GM18873 (cell line): ENCODE data around the gene MYH15.
A peak's percentile ranks its signal among the peaks of the same experiment; 100 is the strongest.
"Not testable (repeated sequence)": the region's sequence is repeated elsewhere in the genome, so short reads cannot be mapped to it uniquely, and the experiment has no call there.

Experiments
- ATAC-seq: cut with Tn5 transposase; IDR thresholded peaks from one replicate; pipeline ENCODE4 v1.9.1; 2021; ENCODE audit warnings: mild to moderate bottlenecking, moderate library complexity, moderate number of reproducible peaks; ENCODE audit not compliant: unreplicated experiment, low FRiP score

MYH15 gene

DNA sequence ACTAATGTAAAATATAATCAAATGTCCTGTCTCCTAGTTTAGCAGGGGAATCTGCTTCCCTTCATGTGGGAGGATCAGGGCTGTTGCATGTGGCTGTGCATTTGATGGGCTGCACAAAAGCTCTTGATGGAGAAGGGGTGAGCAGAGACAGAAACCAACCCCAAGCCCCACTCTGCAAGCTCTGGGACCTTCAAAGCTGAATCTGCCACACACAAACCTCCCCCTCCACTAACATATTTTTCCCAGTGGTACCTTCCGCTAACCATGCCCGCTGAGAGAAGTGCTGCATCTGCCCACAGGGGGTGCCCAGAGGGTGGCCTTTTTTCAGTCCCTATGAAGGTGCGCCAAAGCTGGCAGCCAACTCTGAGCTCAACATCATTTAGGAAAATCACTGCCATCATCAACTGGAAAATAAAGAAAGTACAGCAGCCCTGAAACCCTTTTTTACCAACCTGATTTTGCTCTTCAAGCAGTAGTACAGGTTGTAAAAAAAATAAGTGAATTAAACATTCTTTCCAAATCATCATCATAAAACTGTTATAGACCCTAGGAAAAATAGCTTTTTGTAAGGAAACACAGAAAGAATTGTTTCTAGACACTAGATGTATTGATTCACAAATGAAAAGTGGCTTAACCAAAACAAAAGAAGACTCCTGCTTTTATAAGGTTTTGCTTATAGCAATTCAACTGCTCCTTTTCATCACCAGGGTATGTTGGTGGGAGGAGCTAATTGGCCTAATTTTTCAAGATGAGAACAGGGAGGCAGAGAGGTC, 117.1 kb downstream of the MYH15 start:
- no peak for ATAC-seq

DNA sequence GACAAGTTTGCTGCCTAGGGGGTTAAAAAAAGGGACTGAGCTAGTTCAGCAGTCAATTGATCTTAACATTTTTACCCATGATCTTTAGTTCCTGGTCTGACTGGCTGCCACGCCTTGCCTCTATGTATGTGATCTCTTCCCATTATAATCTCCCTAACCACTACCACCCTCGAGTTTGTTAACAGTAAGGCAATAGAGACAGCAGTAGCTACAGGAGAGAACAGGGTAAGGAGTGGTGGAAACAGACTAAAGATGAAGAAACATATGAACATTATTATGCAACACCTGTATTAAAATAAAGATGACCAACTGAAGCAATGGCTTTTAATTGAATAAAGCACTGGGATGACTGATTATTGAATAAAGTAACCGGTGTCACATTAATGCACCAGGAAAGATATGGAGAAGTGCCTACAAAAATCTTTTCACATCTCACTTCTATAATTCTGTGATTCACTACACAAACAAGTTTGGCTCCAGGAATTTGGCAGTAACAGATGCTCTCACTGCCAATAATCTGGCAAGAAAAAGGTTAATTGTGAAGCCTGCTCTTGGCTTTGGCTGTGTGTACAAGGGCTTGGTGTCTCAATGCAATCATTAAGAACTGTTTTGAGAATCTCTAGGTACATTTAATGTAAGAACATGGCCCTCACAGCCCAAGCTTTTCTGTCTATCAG, 118.3 kb downstream of the MYH15 start:
- ATAC-seq = no peak

DNA sequence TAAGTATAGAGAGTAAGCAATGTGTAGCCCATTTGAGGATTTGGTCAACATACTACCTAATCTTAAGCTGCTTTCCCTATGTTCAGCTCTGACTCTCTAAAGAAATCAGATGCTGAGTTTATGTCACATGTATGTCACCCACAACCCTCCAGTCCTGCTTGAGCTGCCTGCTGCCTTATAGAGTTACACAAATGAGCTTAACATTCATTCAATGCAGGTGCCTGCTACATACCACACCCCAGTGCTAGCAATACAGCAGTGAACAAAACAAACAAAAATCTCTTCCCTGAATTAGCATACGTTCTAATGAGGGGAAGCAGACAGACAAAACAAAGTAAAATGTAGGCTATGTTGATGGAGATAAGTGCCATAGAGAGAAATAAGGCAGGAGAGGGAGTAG, 121.0 kb downstream of the MYH15 start:
- no peak for ATAC-seq

DNA sequence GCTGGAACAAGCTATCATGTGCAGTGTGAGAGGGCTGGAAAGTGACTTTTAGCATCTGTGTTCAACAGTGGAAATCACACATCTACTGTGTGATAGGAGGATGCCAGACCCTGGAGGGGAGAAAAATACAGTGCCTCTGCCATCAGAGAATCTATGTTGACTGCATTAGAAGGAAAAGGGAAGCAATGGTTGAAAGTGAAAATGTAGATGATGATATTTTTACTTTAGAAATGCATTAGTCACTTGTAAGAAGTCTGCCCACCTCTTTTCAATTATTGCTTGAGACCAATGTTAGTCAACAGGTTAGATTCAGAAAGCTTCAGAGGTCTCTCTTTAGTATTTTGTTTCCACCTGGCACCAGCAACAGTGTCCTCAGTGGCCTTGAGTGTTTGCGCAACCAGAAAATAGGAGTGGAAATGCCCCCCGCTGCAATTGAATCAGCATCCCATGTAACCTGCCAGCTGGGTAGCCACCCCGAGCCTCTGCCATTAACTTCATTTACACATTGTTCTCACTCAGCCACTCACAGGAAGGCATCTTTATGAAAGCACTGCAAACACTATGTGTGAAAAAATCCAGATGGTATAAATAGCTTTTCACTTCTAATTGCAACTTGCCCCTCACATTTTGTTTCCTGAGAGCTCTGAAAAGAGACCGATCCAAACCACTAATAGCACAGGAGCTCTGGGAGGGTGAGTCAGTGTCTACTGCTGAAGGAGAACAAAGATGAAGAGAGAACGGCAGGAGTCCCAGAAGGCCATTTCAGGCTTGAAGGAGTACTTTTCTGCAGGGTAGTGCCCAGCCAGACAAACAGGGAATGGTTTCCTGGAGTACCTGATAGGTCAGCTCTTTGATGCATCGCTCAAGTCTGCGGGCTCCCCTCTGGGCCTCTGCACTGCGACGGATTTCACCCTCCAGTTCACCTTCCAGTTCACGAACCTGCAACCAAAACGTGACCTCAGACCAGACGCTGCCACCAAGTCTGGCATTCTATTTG, 122.0 kb downstream of the MYH15 start:
- ATAC-seq = peak; percentile 74

DNA sequence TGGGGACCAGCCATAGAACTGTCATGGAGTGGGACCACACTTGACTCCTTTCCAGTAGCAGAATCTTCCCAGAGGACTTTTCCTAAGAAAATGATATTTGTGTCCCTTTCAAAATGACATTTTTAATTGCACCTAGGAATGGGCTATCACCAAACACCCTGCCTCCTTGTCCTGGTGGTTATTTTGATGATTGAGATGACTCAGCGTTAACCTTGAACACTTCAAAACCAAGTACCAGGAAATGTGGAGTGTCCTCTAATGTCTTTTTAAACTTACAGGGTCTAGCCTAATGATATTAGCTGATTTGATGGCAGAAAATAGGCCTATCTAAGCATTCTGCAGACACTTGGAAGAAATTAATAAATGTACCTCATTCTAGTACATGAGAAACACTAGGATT, 123.3 kb downstream of the MYH15 start:
- no peak for ATAC-seq

DNA sequence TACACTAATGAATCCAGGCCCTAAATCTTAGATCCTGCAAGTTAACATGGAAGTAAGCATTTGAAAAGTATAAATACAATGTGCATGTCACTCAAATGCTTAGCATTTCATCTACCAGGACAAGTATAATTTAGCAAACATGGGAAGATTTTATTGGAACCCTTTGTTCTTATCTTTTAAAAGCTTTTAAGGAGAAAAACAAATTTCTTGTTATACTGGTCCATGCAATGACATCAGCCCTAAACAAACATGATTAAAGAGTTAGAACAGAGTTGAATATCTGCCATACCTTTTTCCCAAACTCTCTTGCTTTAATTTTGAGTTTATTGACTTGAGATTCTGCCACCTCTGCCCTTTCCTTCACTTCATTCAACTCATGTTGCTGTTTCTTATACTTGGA, 127.1 kb downstream of the MYH15 start:
- ATAC-seq = no peak

DNA sequence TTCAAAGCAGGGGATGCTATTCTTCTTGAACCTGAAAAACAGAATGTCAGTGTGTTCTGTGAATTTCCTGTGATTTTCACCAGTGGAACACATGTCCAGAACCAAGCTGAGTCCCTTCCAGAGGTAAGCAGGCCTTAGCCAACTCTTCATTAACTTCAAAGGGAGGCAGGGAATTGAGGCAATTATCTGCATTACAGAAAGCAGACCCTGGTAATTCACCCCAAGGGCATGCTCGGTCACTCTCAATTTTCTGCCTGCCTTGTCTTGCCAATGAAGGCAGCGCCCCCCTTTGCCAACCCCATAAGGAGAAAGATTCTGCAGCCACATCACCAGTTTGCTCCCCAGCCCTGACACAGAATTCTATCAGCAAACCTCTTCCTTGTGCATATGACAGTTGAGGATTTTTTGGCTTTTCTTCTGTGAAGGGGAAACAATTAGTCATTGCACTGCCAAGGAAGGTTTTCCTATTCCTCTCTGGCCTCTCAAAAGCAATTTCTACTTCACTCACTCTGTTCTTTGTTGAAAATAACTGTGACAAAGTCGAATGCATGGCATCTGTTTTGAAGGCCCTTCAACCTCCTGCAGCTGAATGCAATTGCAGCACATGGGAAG, 128.8 kb downstream of the MYH15 start:
- no peak for ATAC-seq

DNA sequence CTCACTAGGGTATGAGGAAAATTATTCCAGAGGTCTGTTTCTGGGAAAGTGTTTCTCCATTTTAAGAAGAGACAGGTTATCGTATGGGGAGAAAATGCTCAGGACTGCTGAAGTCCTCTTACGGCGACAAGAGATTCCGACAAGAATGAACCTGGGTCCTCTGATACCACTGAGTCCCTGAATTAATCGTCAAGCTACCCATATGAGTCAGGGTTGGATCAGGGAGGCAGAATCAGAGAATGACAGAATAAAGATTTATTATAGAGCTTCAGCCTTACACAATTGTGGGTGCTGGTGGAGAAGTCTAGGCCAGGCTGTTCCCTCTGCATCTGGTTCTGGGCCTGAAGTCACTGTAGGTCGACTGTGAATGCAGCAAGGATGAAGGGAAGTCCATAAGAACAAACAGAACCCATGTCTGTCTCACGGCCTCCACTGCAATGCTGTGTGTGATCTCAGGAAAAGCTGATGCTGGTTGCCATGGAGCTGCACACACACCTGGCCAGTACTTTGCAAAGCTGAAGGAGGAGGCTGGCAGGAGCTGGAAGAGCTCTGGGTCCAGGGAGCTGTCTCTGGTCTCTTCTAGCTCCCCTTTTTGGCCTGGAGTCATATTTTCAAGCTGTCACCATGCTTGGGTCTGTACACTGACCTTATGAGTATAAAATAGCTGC, 130.1 kb downstream of the MYH15 start:
- ATAC-seq = no peak

DNA sequence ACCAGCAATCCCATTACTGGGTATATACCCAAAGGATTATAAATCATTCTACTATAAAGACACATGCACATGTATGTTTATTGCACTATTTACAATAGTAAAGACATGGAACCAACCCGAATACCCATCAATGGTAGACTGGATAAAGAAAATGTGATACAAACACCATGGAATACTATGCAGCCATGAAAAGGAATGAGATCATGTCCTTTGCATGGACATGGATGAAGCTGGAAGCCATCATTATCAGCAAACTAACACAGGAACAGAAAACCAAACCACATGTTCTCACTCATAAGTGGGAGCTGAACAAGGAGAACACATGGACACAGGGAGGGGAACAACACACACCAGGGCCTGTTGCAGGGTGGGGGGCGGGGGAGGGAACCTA, 131.4 kb downstream of the MYH15 start:
- ATAC-seq = not testable (repeated sequence)

DNA sequence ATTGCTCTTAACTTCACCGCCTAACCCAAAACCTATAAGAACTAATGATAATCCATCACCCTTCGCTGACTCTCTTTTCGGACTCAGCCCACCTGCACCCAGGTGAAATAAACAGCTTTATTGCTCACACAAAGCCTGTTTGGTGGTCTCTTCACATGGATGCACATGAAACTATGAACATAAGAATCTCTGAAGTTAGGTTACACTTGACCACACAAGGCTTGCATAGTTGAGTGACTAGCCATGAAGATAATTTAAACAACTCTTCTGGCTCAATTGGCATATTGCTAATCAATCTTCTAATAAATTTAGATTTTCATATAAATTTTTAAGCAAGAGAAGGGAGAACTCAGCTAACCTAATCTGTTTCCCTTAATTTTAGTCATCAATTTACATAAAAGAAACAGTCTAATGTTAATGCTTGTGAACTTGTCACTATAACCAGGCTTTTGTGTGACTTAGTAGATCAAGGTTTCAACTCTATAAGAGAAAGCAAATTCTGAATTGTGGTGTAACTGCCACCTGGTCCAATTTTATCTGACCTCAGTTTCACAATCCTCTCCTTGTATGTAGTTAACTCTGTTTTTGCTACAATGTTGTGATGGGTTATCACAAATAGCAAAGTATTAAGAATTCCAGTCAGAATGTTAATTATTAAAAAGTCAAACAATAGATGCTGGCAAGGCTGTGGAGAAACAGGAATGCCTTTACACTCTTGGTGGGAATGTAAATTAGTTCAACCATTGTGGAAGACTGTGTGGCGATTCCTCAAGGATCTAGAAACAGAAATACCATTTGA, 132.0 kb downstream of the MYH15 start:
- no peak for ATAC-seq

DNA sequence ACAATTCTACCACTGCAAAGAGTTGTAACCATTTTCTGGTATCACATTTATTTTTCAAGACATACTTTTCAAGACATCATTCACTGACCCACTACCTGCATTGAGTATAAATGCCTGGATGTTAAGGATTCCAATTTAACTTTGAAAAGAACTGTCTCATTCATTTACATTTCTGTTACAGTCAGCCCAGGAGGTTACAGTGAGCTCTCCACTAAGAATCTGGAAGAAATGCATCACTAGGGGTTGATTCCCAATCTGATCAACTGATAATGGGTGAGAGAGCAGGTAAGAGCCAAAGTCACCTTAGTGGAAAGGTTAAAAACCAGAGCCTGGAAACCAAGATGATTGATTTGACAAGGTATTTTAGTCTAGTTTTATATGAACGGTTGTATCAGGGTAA, 133.0 kb downstream of the MYH15 start:
- no peak for ATAC-seq

DNA sequence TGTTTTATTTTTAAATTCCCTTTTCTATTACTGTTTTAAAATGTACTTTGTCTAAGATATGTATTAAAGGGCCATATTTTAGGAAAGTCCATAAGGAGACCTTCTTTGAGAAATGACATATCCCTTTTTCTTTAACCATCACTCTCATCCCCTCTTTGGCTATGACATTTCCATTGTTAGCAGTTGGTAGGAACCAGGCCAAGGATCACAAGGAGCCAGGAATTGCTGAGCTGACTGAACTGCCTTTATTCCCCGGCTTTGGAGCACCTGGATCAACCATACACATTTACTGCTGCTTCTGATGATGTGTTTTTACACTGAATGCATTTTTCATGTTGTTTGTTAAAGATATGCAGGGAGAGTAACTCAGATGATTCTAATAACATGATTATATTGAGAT, 134.4 kb downstream of the MYH15 start:
- no peak for ATAC-seq

DNA sequence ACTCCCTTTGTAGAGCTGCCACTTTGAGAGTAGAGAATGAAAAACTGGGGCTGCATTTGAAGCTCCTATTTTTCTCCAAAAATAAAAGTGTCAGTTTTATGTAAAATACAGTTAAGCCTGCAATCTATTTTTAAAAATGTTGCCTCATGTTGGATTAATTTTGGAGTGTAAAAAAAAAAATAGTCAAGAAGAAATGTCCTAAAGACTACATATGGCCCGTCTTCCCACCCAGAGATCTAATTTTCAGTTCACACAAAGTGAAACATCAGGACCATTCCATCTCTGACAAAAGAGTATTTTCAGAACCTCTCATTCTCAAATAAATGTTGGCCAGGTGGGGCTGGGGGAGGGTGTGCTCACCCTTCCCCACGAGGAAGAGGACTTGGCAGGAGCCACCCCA, 151.4 kb downstream of the MYH15 start:
- ATAC-seq = no peak

DNA sequence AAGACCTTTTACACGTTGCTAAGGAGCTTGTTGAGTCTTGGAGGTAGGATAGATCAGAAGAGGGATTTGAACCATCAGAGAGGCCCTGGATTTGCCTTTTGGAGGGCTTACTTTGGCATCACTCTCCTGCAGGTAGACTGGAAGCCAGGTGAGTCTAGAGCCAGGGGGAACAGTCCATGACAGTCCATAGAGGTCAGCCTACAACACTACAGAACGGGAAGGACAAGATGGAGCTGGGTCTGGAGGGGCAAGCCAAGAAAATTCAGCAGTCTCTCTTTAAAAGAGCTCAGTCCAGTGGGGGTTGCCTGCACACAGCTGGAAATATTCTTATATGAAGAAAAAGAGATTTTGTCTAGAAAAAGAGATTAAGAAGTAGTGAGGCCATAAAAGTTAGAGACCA, 153.4 kb downstream of the MYH15 start:
- ATAC-seq = no peak

DNA sequence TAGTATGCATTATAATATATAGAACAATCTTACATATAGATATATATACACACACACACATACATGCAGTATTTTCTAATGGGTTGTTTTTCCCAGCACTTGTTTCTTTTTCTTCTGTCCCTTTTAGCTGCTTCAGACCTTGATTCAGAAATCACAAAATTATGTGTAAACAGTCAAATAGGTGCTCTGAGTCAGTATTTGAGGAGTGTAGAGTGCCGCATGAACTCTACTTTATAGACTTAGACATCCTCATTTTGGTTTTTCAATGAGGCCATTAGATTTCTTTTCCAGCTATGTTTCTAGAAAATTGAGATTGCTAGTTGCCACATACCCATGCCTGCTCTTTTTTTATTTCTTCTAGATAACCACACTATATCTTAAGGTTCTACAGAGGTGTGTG, 155.8 kb downstream of the MYH15 start:
- no peak for ATAC-seq

DNA sequence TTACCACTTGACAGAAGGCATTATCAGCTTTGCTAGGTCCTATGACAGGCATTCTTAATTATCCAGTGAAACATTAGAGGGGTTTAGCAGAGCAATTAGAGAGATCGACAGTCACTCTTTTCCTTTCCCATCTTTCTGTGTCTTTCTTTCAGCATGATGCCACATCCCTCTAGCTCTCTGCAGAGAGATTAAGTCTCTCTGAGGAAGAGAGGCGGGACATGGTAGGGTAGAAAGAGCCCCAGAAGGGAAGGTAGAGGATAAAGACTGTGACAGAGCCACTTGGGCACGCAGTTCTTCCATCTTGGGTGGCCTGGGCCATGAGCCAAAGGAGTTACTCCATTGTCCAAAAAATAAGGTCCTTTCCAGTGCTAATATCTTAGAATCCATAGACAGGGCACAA, 158.2 kb downstream of the MYH15 start:
- no peak for ATAC-seq

DNA sequence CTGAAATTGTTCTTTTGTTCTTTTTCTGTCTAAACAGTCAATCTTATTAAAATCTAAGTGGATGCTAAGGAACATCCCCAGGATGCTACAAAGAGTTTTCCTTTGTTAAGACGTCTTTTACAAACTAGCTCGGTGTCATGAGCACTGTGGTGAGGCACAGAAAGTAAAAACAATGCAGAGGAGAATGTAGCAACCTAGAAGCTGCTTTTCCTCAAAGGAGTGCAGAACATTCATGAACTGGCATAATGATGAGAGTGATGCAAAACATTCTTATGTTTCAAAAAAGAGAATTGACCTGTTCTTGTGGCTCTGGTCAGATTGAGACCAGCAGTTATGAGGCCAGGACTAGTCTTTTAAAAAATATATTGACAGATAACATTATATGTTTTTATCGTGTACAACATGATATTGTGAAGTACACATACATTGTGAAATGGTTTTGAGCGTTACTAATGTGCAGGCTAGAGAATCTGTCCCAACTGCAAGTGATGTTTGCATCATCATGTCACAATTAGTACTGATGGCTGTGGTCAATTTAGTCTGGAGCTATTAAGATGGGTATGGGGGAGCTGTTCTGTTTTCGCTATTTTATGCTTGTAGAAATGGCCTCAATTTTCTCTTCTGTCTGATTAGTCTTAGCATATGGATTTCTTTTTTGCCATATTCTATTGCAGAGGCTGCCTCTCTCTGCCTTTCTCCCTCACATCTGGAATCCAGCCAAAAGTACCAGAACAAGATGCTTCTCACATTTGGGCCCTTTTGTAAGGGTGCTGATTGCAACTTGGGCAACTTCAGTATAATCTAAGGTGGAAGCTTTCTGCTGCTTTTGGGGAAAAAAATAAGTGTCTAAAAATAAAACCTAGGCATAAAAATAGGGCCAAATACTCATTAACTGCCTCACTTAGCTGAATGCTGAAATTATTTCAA, 163.8 kb downstream of the MYH15 start:
- no peak for ATAC-seq

DNA sequence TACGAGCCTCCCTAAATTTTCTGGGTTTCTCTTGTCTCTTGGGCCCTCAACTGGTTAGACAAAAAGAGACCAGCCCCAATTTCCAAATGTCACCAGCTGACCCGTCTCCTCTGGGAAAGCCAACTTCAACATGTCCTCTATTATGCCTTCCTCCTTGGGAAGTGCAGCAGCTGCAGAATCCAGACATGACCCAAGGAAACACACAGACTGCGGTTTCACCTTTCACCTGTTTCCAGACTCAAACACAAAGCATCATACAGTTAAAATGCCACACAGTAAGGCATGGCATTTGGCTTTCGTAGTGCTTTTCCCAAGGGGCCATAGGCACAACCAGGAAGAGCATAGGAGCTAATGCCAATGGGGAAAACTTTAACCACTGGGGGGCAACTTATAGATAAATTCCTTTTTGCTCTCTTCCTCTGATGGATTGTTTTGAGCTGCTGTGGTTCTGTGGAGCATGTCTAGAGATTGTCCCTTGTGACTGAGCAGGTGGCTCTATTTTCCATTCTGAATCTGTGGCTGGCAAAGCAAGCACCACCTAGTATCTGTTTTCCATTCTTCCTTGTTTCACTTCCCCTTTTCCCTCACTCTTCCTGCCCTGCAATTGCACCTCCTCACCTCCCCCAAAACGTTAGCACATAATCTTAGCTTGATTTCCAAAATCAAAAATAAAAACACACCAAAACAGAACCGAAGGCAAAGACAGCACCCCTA, 164.7 kb downstream of the MYH15 start:
- no peak for ATAC-seq
